IMR-90 (cell line): ENCODE measurements around the gene PRDM5. TPM values are rescaled to one million over a fixed set of nuclear protein-coding genes. Genes with fewer than 3 reads are reported as not detected.

Experiments
- ATAC-seq: fragments of 200-7000 bp; cut with Tn5 transposase; 2 replicates; pipeline ENCODE4 v1.9.1; 2020; ENCODE audit warnings: low read depth, mild to moderate bottlenecking, moderate library complexity
- BruUV-seq: library from RNA; stranded (reverse); fragments of 400-500 nt; replicated peaks from 2 replicates; lab custom pipeline; 2021; lab: Mats Ljungman, UMichigan
- CTCF ChIA-PET: fragments of 300-600 bp; formaldehyde crosslinking; extraction: SDS; loops from one replicate; lab custom pipeline; 2021; ENCODE audit warnings: antibody characterized with exemption; lab: Yijun Ruan, JAX
- POLR2A ChIA-PET: fragments of 300-600 bp; sonication (Branson Sonifier 250); formaldehyde crosslinking; loops from one replicate; lab custom pipeline; 2022; ENCODE audit warnings: antibody characterized with exemption; ENCODE audit not compliant: unreplicated experiment; lab: Charles Lee
- DNase-seq: peaks from one replicate; pipeline ENCODE4 v3.0.0; 2013
- H2AFZ ChIP-seq: replicated peaks from 2 replicates; pipeline ENCODE3; 2013; ENCODE audit warnings: low read length, mild to moderate bottlenecking; ENCODE audit not compliant: poor library complexity
- H2AK5ac ChIP-seq: 2 replicates; pipeline ENCODE4 v1.6.1; 2013; ENCODE audit warnings: low read depth, low read length, inconsistent platforms
- H2AK9ac ChIP-seq: replicated peaks from 2 replicates; pipeline ENCODE3; 2013; ENCODE audit warnings: mild to moderate bottlenecking, low read depth, low read length, moderate library complexity; ENCODE audit not compliant: poor library complexity
- H2BK120ac ChIP-seq: 2 replicates; pipeline ENCODE4 v1.6.1; 2013; ENCODE audit warnings: low read depth, low read length, inconsistent platforms
- H2BK15ac ChIP-seq: 3 replicates; pipeline ENCODE4 v1.6.1; 2013; ENCODE audit warnings: low read depth, low read length, inconsistent platforms
- H2BK20ac ChIP-seq: 2 replicates; pipeline ENCODE4 v1.6.1; 2013; ENCODE audit warnings: low read depth, mild to moderate bottlenecking, inconsistent platforms, low read length, moderate library complexity
- H2BK5ac ChIP-seq: 2 replicates; pipeline ENCODE4 v1.6.1; 2013; ENCODE audit warnings: mild to moderate bottlenecking, low read depth, low read length, inconsistent platforms; ENCODE audit not compliant: poor library complexity, severe bottlenecking
- H3K14ac ChIP-seq: replicated peaks from 2 replicates; pipeline ENCODE4 v1.6.1; 2013; ENCODE audit warnings: low read depth, low read length, inconsistent platforms
- H3K18ac ChIP-seq: 2 replicates; pipeline ENCODE4 v1.6.1; 2013; ENCODE audit warnings: low read depth, low read length, control low read depth
- H3K23ac ChIP-seq: 2 replicates; pipeline ENCODE4 v1.6.1; 2013; ENCODE audit warnings: low read depth, low read length, inconsistent platforms
- H3K27ac ChIP-seq: 2 replicates; pipeline ENCODE4 v1.5.1; 2013; ENCODE audit warnings: mild to moderate bottlenecking, control low read depth, low read length; ENCODE audit not compliant: insufficient read depth
- H3K27me3 ChIP-seq: 2 replicates; pipeline ENCODE4 v1.6.1; 2013; ENCODE audit warnings: low read length; ENCODE audit not compliant: control insufficient read depth, insufficient read depth
- H3K36me3 ChIP-seq: 2 replicates; pipeline ENCODE4 v1.6.1; 2013; ENCODE audit warnings: low read length, mixed read lengths; ENCODE audit not compliant: control insufficient read depth, insufficient read depth
- H3K4ac ChIP-seq: 2 replicates; pipeline ENCODE4 v1.6.1; 2013; ENCODE audit warnings: low read depth, low read length, inconsistent platforms
- H3K4me1 ChIP-seq: 2 replicates; pipeline ENCODE4 v1.6.1; 2013; ENCODE audit warnings: low read length, mixed read lengths; ENCODE audit not compliant: control insufficient read depth, insufficient read depth
- H3K4me2 ChIP-seq: 2 replicates; pipeline ENCODE4 v1.6.1; 2013; ENCODE audit warnings: low read depth, mild to moderate bottlenecking, control low read depth, low read length, moderate library complexity
- H3K4me3 ChIP-seq: 2 replicates; pipeline ENCODE4 v1.5.1; 2013; ENCODE audit warnings: low read depth, mild to moderate bottlenecking, control low read depth, low read length, moderate library complexity; ENCODE audit not compliant: insufficient read depth
- H3K56ac ChIP-seq: 2 replicates; pipeline ENCODE4 v1.6.1; 2013; ENCODE audit warnings: low read length, inconsistent platforms; ENCODE audit not compliant: insufficient read depth; ENCODE audit errors: extremely low read depth
- H3K79me1 ChIP-seq, 2 experiments: 2 replicates each; pipeline ENCODE4 v1.6.1; 2013; ENCODE audit warnings: low read length in 2 of 2, inconsistent platforms in 1 of 2, low read depth in 1 of 2
- H3K9ac ChIP-seq: 2 replicates; pipeline ENCODE4 v1.6.1; 2013; ENCODE audit warnings: low read depth, low read length, control low read depth
- H3K9me1 ChIP-seq: 2 replicates; pipeline ENCODE4 v1.6.1; 2013; ENCODE audit warnings: low read length, inconsistent platforms; ENCODE audit not compliant: insufficient read depth
- H3K9me3 ChIP-seq: 2 replicates; pipeline ENCODE4 v1.6.1; 2013; ENCODE audit warnings: low read length; ENCODE audit not compliant: control insufficient read depth, insufficient read depth
- H4K20me1 ChIP-seq: 2 replicates; pipeline ENCODE4 v1.6.1; 2013; ENCODE audit warnings: low read length, inconsistent platforms; ENCODE audit not compliant: insufficient read depth
- H4K5ac ChIP-seq: 2 replicates; pipeline ENCODE4 v1.6.1; 2013; ENCODE audit warnings: mild to moderate bottlenecking, low read depth, low read length, control low read depth
- H4K8ac ChIP-seq, 2 experiments: 2 replicates each; pipeline ENCODE4 v1.6.1; 2013; ENCODE audit warnings: low read depth in 2 of 2, low read length in 2 of 2, control low read depth in 1 of 2, inconsistent platforms in 1 of 2
- H4K91ac ChIP-seq: 2 replicates; pipeline ENCODE4 v1.6.1; 2013; ENCODE audit warnings: low read depth, low read length, inconsistent platforms; ENCODE audit not compliant: insufficient read depth
- BHLHE40 ChIP-seq: fragments of 150-350 bp; IDR thresholded peaks from 2 replicates; pipeline ENCODE4 v1.6.1; 2016; ENCODE audit warnings: mild to moderate bottlenecking, low read depth, low read length
- ELK1 ChIP-seq: fragments of 150-350 bp; IDR thresholded peaks from 2 replicates; pipeline ENCODE4 v1.6.1; 2016; ENCODE audit warnings: low read depth, mild to moderate bottlenecking, low read length, moderate library complexity, borderline replicate concordance
- POLR2A ChIP-seq: IDR thresholded peaks from 2 replicates; pipeline ENCODE4 v1.6.1; 2012; ENCODE audit warnings: mild to moderate bottlenecking, low read depth, low read length
- RAD21 ChIP-seq: IDR thresholded peaks from 2 replicates; pipeline ENCODE4 v1.6.1; 2012; ENCODE audit warnings: low read length, improper control_type of control experiment
- RCOR1 ChIP-seq: IDR thresholded peaks from 2 replicates; pipeline ENCODE4 v1.6.1; 2012; ENCODE audit warnings: mild to moderate bottlenecking, low read length, improper control_type of control experiment; ENCODE audit not compliant: insufficient replicate concordance
- RFX5 ChIP-seq: IDR thresholded peaks from 2 replicates; pipeline ENCODE4 v1.8.0; 2012; ENCODE audit warnings: low read depth, mild to moderate bottlenecking, low read length, moderate library complexity
- whole genome bisulfite sequencing, 2 experiments: methylation state at CpG; one replicate each; pipeline versions ENCODE4 v1.1.5 to v1.1.7; 2013; ENCODE audit warnings: missing lambda C conversion rate in 2 of 2; ENCODE audit not compliant: insufficient read length in 1 of 2; ENCODE audit errors: extremely low coverage in 2 of 2; 5-methylcytosine and 5-hydroxymethylcytosine counted together
- dilution Hi-C: fragments of 300-500 bp; cut with HindIII; formaldehyde crosslinking; loops from one replicate; pipeline ENCODE4 v1.14.3; 2018; ENCODE audit warnings: low sequenced_read_pairs; ENCODE audit not compliant: unreplicated experiment
- in situ Hi-C: fragments of 300-500 bp; cut with MboI; formaldehyde crosslinking; loops from 3 replicates; pipeline ENCODE4 v1.14.3; 2019; ENCODE audit warnings: low sequenced_read_pairs, inconsistent platforms, mixed read lengths
- intact Hi-C: fragments of 100-400 bp; cut with micrococcal nuclease; formaldehyde crosslinking; loops from 2 replicates; pipeline ENCODE4 v1.10.0; 2022
- polyA plus RNA-seq, 3 experiments: library from polyadenylated mRNA; depleted of rRNA; stranded (reverse); fragments of >200 nt; gene quantifications; 2 replicates each; pipeline ENCODE4 v1.2.3, GENCODE V29; 2012; ENCODE audit warnings: low replicate concordance in 1 of 3
- total RNA-seq: library from RNA; depleted of rRNA; stranded (reverse); fragments of >200 nt; gene quantifications from 2 replicates; pipeline ENCODE4 v1.2.3, GENCODE V29; 2012
- TF ChIP-seq, protein P1 (sequence below): conservative IDR thresholded peaks from 2 replicates; pipeline ENCODE4 v1.5.1; 2012; ENCODE audit warnings: mild to moderate bottlenecking, low read depth, low read length, improper control_type of control experiment

Gene PRDM5
- total and polyA plus RNA-seq, 2 of the 4 experiments (the other 2 are of a cell fraction), result 4.1 to 10.8 TPM

DNA sequence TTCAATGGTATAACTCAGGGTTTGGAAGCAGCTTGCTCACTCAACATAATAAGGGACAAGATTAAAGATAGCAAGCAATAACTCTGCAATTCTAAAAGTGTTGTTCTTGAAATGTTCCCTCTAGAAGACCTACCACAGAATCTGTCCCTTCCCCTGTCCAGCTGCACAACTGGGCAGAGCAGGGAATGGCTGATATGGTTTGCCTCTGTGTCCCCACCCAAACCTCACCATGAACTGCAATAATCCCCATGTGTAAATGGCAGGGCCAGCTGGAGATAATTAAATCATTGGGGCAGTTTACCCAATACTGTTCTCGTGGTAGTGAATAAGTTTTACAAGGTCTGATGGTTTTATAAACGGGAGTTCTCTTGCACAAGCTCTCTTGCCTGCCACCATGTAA is 19.1 kb downstream of the PRDM5 start:
- H2BK20ac ChIP-seq, result no peak overlapping the region
- H3K4me1 ChIP-seq, result no peaks in the 10 kb centered on the region
- H2AFZ ChIP-seq, result no peak overlapping the region
- H3K4me3 ChIP-seq, result no peak overlapping the region
- H3K9me3 ChIP-seq, result no peaks in the 10 kb centered on the region
- H2AK5ac ChIP-seq, result no peak overlapping the region
- H2BK15ac ChIP-seq, result no peak overlapping the region
- no peak for ATAC-seq
- no peak overlapping the region for H3K27ac ChIP-seq
- H3K4me2 ChIP-seq, result no peak overlapping the region
- ChIA-PET POLR2A (no interaction called here), CTCF (no interaction called here)
- H3K23ac ChIP-seq, result no peak overlapping the region
- H3K36me3 ChIP-seq, result peaks cover 5% of the 10 kb centered on the region
- no peak for DNase-seq
- H3K14ac ChIP-seq, result no peak overlapping the region
- H2BK5ac ChIP-seq, result no peak overlapping the region
- in situ Hi-C loops (no loop called here), intact Hi-C loops (no loop called here), dilution Hi-C loops (no loop called here)
- no peaks in the 10 kb centered on the region for H3K9me1 ChIP-seq
- H2AK9ac ChIP-seq, result no peak overlapping the region
- no peak overlapping the region for H4K5ac ChIP-seq
- no peak overlapping the region for H3K18ac ChIP-seq
- no peak overlapping the region for H3K9ac ChIP-seq
- no peak overlapping the region for H4K91ac ChIP-seq
- H4K20me1 ChIP-seq, result no peaks in the 10 kb centered on the region
- H4K8ac ChIP-seq, result no peak overlapping the region
- no peak overlapping the region for H3K4ac ChIP-seq
- no CpG with 5 or more reads among the region's 2 CpGs for WGBS, 2 experiments
- no peaks in the 10 kb centered on the region; a peak in 1 of 4 replicates for H3K79me1 ChIP-seq
- no peak overlapping the region for H3K56ac ChIP-seq
- no peak for TF ChIP-seq BHLHE40
- no peak for TF ChIP-seq RCOR1
- TF ChIP-seq RFX5, result no peak
- TF ChIP-seq ELK1, result no peak
- TF ChIP-seq POLR2A, result no peak
- TF ChIP-seq, protein P1, sequence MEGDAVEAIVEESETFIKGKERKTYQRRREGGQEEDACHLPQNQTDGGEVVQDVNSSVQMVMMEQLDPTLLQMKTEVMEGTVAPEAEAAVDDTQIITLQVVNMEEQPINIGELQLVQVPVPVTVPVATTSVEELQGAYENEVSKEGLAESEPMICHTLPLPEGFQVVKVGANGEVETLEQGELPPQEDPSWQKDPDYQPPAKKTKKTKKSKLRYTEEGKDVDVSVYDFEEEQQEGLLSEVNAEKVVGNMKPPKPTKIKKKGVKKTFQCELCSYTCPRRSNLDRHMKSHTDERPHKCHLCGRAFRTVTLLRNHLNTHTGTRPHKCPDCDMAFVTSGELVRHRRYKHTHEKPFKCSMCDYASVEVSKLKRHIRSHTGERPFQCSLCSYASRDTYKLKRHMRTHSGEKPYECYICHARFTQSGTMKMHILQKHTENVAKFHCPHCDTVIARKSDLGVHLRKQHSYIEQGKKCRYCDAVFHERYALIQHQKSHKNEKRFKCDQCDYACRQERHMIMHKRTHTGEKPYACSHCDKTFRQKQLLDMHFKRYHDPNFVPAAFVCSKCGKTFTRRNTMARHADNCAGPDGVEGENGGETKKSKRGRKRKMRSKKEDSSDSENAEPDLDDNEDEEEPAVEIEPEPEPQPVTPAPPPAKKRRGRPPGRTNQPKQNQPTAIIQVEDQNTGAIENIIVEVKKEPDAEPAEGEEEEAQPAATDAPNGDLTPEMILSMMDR, result no peak
- TF ChIP-seq RAD21, result no peak
- H3K27me3 ChIP-seq, result no peaks in the 10 kb centered on the region
- no TSS peak for BruUV-seq
- H2BK120ac ChIP-seq, result no peak overlapping the region
